ENCODE measurements around the gene ALOXE3.

DNA sequence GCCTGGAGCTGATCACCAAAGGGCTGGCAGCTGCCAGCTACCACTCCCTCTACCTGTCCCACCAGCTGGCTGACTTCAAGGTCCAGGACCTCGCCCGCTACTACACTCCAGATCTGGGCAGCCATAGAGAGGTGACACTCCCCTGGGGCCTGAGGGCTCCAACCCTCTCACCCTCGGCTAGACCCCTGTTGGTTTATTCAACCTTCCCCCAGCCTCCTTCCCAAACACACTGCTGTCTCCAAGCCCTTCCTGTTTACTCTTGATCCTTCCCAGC, 48.8 kb downstream of the ALOXE3 start:
- TF ChIP-seq, protein P1, sequence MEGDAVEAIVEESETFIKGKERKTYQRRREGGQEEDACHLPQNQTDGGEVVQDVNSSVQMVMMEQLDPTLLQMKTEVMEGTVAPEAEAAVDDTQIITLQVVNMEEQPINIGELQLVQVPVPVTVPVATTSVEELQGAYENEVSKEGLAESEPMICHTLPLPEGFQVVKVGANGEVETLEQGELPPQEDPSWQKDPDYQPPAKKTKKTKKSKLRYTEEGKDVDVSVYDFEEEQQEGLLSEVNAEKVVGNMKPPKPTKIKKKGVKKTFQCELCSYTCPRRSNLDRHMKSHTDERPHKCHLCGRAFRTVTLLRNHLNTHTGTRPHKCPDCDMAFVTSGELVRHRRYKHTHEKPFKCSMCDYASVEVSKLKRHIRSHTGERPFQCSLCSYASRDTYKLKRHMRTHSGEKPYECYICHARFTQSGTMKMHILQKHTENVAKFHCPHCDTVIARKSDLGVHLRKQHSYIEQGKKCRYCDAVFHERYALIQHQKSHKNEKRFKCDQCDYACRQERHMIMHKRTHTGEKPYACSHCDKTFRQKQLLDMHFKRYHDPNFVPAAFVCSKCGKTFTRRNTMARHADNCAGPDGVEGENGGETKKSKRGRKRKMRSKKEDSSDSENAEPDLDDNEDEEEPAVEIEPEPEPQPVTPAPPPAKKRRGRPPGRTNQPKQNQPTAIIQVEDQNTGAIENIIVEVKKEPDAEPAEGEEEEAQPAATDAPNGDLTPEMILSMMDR (IDR thresholded peaks at IDR 0.05): no peak
- no peak for TF ChIP-seq EP300 (IDR thresholded peaks at IDR 0.05)
- no peak for TF ChIP-seq POLR2A (IDR thresholded peaks at IDR 0.05)

All from sigmoid colon (tissue), 4 donors.